Fibroblast of the aortic adventitia (primary cell): ENCODE data around the gene SLC6A2. TPM values are rescaled to one million over a fixed set of nuclear protein-coding genes. Genes with fewer than 3 reads are reported as not detected.

ENCODE experiments used
- DNase-seq: peaks from one replicate; pipeline ENCODE4 v3.0.0-alpha.2; 2010; ENCODE audit warnings: low read depth
- H3K4me3 ChIP-seq: 2 replicates; pipeline ENCODE4 v1.5.1; 2011; ENCODE audit warnings: low read depth, mild to moderate bottlenecking, control low read depth, low read length, moderate library complexity
- total RNA-seq: library from RNA; depleted of rRNA; stranded (reverse); fragments of >200 nt; gene quantifications from 2 replicates; pipeline ENCODE4 v1.2.3, GENCODE V29; 2012; ENCODE audit warnings: low replicate concordance
- TF ChIP-seq, protein P1 (sequence below): IDR thresholded peaks from 2 replicates; pipeline ENCODE4 v1.5.1; 2011; ENCODE audit warnings: mild to moderate bottlenecking, low read length, control low read depth, inconsistent platforms; ENCODE audit not compliant: insufficient read depth

The SLC6A2 gene
- total RNA-seq, 1 donor = not detected

DNA sequence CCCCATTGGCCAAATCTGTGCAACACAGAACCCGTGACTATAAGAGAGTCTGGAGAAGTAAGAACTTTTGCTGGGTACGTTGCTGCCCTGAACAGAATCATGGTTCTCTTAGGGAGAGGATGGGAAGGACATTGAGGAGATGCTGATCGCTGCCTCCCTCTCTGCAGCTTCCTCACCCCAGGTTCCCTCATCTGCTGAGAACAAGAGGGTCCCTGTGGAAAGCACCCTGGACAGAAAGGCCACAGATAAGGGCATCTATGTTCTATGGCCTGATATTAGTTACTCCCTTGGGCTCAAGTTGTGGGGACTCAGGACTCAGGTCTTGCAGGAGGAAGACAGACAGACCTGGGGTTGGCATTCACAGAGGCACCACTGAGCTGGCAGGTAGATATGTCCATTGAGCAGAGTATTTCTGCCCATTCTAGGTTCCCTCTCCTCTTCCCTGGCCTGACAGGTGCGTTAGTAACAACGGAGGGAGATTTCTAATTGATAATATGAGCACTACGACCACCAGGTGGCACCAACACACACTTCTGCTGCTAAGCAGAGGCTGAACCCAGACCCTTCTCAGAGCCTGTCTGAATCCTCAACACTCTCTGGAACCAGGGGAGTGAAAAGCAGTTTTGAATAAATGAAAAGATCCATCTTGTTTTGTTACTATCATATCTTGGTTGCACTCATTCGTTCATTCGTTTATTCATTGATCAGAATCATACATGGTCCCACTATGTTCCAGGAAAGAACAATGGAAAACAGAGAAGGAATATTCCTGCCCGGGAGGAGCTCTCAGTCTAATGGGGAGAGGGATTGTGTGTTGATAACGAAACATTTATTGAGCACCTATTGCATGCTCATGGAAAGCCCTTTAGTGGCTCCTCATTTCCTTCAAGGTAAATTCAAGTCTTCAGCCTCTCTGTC is 56.4 kb downstream of the SLC6A2 start:
- TF ChIP-seq, protein P1, sequence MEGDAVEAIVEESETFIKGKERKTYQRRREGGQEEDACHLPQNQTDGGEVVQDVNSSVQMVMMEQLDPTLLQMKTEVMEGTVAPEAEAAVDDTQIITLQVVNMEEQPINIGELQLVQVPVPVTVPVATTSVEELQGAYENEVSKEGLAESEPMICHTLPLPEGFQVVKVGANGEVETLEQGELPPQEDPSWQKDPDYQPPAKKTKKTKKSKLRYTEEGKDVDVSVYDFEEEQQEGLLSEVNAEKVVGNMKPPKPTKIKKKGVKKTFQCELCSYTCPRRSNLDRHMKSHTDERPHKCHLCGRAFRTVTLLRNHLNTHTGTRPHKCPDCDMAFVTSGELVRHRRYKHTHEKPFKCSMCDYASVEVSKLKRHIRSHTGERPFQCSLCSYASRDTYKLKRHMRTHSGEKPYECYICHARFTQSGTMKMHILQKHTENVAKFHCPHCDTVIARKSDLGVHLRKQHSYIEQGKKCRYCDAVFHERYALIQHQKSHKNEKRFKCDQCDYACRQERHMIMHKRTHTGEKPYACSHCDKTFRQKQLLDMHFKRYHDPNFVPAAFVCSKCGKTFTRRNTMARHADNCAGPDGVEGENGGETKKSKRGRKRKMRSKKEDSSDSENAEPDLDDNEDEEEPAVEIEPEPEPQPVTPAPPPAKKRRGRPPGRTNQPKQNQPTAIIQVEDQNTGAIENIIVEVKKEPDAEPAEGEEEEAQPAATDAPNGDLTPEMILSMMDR = peak; percentile 68
- peak; percentile 64 for DNase-seq
- no peak overlapping the region for H3K4me3 ChIP-seq

DNA sequence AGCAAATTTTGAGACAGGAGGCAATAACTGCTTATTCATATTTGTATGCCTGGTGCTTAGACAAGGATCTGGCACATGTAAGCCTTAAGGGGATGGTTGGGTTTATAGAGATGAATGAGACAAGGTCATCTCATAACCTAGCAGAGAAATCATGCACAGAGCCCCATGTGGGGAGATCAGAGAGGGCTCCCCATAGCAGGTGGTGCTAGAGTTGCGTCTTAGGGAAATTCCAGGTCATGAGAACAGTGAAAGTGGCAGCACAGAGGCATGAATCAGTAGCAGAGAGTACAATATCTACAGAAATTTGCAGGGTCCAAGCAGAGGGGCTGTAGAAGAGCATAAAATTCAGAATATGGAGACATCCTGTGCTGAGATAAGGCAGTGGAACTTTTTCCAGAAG is 57.3 kb downstream of the SLC6A2 start:
- no peak overlapping the region for H3K4me3 ChIP-seq
- TF ChIP-seq, protein P1 = no peak
- no peak for DNase-seq

GRCh38 chr16:55717326-55717725 is 61.5 kb downstream of the SLC6A2 start:
- TF ChIP-seq, protein P1 = no peak
- DNase-seq = no peak
- no peak overlapping the region for H3K4me3 ChIP-seq

GRCh38 chr16:55725055-55725777 is 69.4 kb downstream of the SLC6A2 start:
- H3K4me3 ChIP-seq = no peak overlapping the region
- DNase-seq = no peak
- TF ChIP-seq, protein P1 = no peak

DNA sequence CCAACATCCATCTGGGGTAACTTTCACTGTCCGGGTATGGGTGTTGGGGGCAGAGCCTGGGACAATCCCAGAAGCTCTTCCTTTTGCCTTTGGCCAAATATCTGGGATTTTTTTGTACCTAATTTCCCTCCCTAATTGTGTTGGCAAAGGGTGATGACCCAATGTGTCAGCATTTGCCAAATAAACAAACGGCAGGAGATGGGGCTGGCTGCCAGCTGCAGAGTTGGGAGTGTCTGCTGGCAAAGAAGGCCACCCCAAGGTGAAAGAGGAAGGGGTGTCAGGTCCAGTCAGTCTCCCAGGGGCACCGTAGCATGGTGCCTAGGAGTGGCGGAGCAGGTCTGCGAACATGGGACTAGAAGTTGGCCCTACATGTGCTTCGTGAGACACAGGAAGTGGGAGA is 73.0 kb downstream of the SLC6A2 start:
- DNase-seq = no peak
- TF ChIP-seq, protein P1 = no peak
- H3K4me3 ChIP-seq = no peak overlapping the region

DNA sequence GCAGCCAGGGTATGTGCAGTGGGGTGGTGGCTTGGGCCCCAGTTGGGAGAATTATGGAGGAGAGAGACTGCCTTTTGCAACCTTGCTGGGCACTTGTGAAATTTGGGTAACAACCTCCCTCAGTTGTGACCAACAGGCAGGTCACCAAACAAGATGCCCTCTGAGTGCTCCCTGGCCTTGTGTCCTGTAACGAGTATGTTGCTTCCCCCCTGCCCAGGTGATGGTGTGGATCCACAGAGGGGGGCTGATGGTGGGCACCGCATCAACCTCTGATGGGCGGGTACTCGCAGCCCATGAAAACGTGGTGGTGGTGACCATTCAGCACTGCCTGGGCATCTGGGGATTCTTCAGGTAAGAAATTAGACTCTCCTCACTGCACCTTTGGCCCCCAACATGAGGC is 74.3 kb downstream of the SLC6A2 start:
- TF ChIP-seq, protein P1 = no peak

More for the DNA sequence above, 74.3 kb downstream of the SLC6A2 start:
- DNase-seq = no peak
- H3K4me3 ChIP-seq = no peak overlapping the region
